ENCODE data around the gene KANSL1. TPM values are rescaled to one million over a fixed set of nuclear protein-coding genes. Genes with fewer than 3 reads are reported as not detected.
"Not testable (repeated sequence)": the region's sequence is repeated elsewhere in the genome, so short reads cannot be mapped to it uniquely, and the experiment has no call there.

The KANSL1 gene
- total RNA-seq, 1 donor: 171 TPM

DNA sequence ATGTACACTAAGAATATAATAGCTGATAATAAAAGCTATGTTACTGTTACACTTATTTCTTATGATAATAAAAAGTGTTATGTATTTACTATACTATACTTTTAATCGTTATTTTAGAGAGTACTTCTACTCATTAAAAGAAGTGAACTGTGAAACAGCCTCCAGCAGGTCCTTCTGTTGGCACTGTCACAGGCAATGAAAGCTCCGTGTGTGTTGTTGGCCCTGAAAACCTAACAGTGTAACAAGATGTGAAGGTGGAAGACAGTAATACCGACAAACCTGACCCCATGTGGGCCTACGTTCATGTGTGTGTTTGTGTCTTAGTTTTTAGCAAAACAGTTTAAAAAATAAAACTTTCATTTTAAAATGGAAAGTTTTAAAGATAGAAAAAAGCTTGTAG lies 102.4 kb downstream of the KANSL1 start:
- no peak for DNase-seq (ENCODE audit: low read depth)
- H3K4me3 ChIP-seq (ENCODE audit: low read depth, low read length): no peak overlapping the region
- TF ChIP-seq, protein P1, sequence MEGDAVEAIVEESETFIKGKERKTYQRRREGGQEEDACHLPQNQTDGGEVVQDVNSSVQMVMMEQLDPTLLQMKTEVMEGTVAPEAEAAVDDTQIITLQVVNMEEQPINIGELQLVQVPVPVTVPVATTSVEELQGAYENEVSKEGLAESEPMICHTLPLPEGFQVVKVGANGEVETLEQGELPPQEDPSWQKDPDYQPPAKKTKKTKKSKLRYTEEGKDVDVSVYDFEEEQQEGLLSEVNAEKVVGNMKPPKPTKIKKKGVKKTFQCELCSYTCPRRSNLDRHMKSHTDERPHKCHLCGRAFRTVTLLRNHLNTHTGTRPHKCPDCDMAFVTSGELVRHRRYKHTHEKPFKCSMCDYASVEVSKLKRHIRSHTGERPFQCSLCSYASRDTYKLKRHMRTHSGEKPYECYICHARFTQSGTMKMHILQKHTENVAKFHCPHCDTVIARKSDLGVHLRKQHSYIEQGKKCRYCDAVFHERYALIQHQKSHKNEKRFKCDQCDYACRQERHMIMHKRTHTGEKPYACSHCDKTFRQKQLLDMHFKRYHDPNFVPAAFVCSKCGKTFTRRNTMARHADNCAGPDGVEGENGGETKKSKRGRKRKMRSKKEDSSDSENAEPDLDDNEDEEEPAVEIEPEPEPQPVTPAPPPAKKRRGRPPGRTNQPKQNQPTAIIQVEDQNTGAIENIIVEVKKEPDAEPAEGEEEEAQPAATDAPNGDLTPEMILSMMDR (IDR thresholded peaks at IDR 0.05; ENCODE audit: insufficient read depth, low read depth, low read length): no peak

DNA sequence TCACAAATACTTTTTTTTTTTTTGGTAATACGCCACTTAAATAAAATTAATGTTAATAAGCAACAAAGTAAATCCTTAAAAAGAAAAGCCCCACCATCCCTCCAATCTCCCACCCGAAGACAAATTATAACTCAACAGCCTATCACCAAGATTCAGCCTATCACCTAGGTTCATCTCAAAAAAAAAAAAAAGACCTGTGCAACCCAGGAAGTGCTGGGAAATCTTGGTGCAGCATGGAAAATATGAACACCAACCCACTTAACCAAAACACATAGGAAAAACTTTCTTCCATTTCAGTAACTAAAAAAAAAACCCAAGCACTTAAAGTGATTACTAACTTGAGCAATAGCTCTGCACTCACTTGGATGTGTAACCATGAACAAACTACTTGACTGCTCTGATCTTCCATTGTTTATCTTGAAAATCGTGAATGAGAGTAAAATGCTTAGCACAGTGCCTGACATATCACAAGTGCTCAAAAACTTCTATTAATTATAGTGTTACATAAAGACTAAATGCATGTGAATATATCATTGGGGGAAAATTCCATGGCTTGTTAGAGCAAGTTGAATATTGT lies 103.8 kb downstream of the KANSL1 start:
- no peak overlapping the region for H3K4me3 ChIP-seq (ENCODE audit: low read depth, low read length)
- no peak for DNase-seq (ENCODE audit: low read depth)
- TF ChIP-seq, protein P1 (IDR thresholded peaks at IDR 0.05; ENCODE audit: insufficient read depth, low read depth, low read length): no peak

DNA sequence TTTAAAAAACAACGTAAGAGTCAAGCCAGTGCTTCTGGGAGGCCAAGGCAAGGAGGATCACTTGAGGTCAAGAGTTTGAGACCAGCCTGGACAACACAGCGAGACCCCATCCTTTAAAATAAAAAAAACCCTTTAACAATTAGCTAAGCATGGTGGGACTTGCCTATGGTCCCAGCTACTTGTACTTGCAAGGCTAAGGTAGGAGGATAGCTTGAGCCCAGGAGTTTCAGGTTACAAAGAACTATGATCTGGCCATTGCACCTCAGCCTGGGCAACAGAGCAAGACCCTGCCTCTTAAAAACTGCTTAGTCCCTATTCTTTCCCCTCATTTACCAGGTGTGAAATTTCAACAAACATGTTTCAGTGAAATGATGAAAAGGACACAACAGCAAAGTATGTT lies 104.6 kb downstream of the KANSL1 start:
- DNase-seq (ENCODE audit: low read depth): no peak
- TF ChIP-seq, protein P1 (IDR thresholded peaks at IDR 0.05; ENCODE audit: insufficient read depth, low read depth, low read length): no peak
- no peak overlapping the region for H3K4me3 ChIP-seq (ENCODE audit: low read depth, low read length)

DNA sequence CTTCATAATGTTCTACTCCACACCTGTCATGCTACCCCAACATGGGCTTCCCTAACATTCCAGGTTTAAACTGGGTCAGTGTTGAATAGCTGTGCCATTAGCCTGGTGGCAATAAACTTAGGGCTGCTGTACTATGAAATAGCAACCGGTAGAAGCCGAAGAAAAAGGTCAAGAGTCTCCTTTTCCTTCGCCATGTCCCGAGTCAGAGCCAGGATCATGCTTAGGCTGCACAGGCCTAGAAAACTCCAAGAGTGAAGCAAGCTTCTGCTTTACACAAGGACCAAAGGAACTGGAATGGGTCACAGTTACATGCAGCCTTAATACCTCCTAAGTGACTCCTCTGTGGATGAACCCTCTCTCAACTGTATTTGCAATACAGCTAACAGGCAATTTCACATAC lies 105.4 kb downstream of the KANSL1 start:
- DNase-seq (ENCODE audit: low read depth); H3K4me3 ChIP-seq (ENCODE audit: low read depth, low read length): not testable (repeated sequence)

DNA sequence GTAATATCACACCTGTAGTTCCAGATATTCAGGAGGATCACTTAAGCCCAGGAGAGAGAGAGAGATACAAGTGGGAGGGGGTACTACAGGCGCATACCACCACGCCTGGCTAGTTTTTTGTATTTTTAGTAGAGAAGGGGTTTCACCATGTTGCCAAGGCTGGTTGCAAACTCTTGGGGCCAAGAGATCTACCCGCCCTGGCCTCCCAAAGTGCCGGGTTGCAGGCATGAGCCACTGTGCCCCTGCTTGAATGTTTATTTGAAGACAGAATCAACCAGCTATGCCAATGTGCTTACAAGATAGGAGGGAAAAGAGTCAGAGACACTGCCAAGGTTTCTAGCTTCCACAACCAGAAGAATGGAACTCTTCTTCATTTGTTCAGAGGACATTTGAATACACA lies 106.4 kb downstream of the KANSL1 start:
- TF ChIP-seq, protein P1 (IDR thresholded peaks at IDR 0.05; ENCODE audit: insufficient read depth, low read depth, low read length): no peak
- H3K4me3 ChIP-seq (ENCODE audit: low read depth, low read length): no peak overlapping the region
- no peak for DNase-seq (ENCODE audit: low read depth)

DNA sequence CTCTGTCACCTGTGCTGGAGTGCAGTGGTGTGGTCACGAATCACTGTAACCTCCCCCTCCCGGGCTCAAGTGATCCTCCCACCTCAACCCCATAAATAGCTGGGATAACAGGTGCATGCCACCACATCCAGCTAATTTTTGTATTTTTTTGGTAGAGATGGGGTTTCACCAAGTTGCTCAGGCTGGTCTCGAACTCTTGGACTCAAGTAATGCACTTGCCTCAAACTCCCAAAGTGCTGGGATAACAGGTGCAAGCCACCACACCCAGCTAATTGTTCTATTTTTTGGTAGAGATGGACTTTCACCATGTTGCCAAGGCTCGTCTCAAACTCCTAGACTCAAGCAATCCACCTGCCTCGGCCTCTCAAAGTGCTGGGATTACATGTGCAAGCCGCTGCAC lies 107.7 kb downstream of the KANSL1 start:
- no peak for DNase-seq (ENCODE audit: low read depth)
- H3K4me3 ChIP-seq (ENCODE audit: low read depth, low read length): no peak overlapping the region
- TF ChIP-seq, protein P1 (IDR thresholded peaks at IDR 0.05; ENCODE audit: insufficient read depth, low read depth, low read length): no peak

DNA sequence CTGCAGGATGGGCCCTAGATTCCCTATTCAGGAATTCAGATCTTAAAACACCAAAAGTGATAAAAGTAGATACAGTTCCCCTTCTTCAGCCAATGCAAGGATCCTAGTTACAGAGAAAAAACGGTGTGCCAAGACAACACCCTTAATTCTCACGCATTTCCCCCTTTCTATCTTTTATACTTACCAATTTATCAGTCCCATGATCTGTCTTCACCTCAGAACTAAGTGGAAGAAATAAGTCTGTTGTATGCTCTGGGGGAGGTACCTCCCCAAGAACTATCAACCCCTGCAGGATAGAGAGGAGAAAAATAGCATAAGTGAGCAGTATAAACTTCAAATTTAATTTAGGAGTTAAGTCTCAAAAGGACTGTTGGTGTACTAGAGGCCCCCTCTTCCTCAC lies 111.0 kb downstream of the KANSL1 start:
- DNase-seq (ENCODE audit: low read depth): no peak
- TF ChIP-seq, protein P1 (IDR thresholded peaks at IDR 0.05; ENCODE audit: insufficient read depth, low read depth, low read length): no peak
- no peak overlapping the region for H3K4me3 ChIP-seq (ENCODE audit: low read depth, low read length)
